Measurements from ENCODE around the gene HELLS. TPM values are rescaled to one million over a fixed set of nuclear protein-coding genes. Genes with fewer than 3 reads are reported as not detected.

HELLS gene
- total and polyA plus RNA-seq, 10 of the 15 experiments (the other 5 are each of a cell fraction or from before 2014, with no cell fraction given), result 33.9 to 159 (median 123) TPM

GRCh38 chr10:94521276-94522250 lies 24.0 kb upstream of the HELLS start:
- Histone ChIP-seq H4K20me1 (ENCODE audit: control insufficient read depth, insufficient read depth) (no peaks in the 10 kb centered on the region), H3K4me3 (no peak overlapping the region), H2AFZ (ENCODE audit: control insufficient read depth, low read depth, low read length) (no peak overlapping the region), H3K9ac (ENCODE audit: control insufficient read depth, insufficient read depth, low read length) (no peak overlapping the region), H3K4me2 (ENCODE audit: control insufficient read depth, insufficient read depth) (no peak overlapping the region), H3K36me3 (ENCODE audit: control insufficient read depth in 2 of 2, insufficient read depth in 2 of 2, low read length in 1 of 2) (no peaks in the 10 kb centered on the region), H3K4me1 (ENCODE audit: control insufficient read depth, insufficient read depth, low read length) (no peaks in the 10 kb centered on the region), H3K9me3 (replicated peaks; ENCODE audit: control insufficient read depth, insufficient read depth, low read length) (no peaks in the 10 kb centered on the region), H3K27me3 (replicated peaks in 1 of 2; ENCODE audit: control insufficient read depth in 2 of 2, insufficient read depth in 2 of 2, low read length in 1 of 2) (no peaks in the 10 kb centered on the region), H3K27ac (ENCODE audit: control insufficient read depth, insufficient read depth) (no peak overlapping the region), H3K79me2 (ENCODE audit: control insufficient read depth, insufficient read depth, low read length) (no peaks in the 10 kb centered on the region)
- intact Hi-C loops (cut with micrococcal nuclease; ENCODE audit: unreplicated experiment) (no loop called here), in situ Hi-C loops (cut with MboI) (no loop called here)
- ChIA-PET RAD21 (ENCODE audit: unreplicated experiment) (no interaction called here), POLR2A (interaction anchor here (0.6 kb wide), 5 partner anchors 37 to 773 kb away, joined by 3 to 8 read pairs (median 4); no protein-coding TSS in a partner anchor), CTCF (no interaction called here), SMC1A (ENCODE audit: uncharacterized antibody, unreplicated experiment) (no interaction called here)
- FAIRE-seq (no peak), ATAC-seq (no peak), DNase-seq (ENCODE audit: low read depth, low spot score) (no peak)
- 95% methylated on average over 5 of the region's 5 CpGs for WGBS (ENCODE audit: insufficient coverage, insufficient replicate concordance, low lambda C conversion rate, missing lambda C conversion rate)
- BruUV-seq (replicated peaks), result no TSS peak
- TF ChIP-seq PKNOX1 (IDR thresholded peaks at IDR 0.05) (no peak), ATF3 (IDR thresholded peaks at IDR 0.05; ENCODE audit: borderline replicate concordance, extremely low read depth, low read depth, low read length) (no peak), MTA2 (IDR thresholded peaks at IDR 0.05; ENCODE audit: low read depth) (no peak)

- in situ Hi-C loops (cut with MboI) (no loop called here), intact Hi-C loops (cut with micrococcal nuclease; ENCODE audit: unreplicated experiment) (no loop called here)
- CTCF ChIA-PET, result no interaction called here
- TF ChIP-seq USF1 (IDR thresholded peaks at IDR 0.05; ENCODE audit: borderline replicate concordance, extremely low read length, insufficient read depth, low read depth, low read length) (no peak), FOXK2 (IDR thresholded peaks at IDR 0.05) (no peak), ATF2 (IDR thresholded peaks at IDR 0.05; ENCODE audit: low read length) (no peak), ZNF622 (IDR thresholded peaks at IDR 0.05) (no peak), NFIC (IDR thresholded peaks at IDR 0.05; ENCODE audit: low read depth, low read length) (no peak), ZBTB33 (IDR thresholded peaks at IDR 0.05) (no peak), JUNB (IDR thresholded peaks at IDR 0.05) (no peak)
These were observed 21.4 kb upstream of the HELLS start for GRCh38 chr10:94524146-94524545.

More at GRCh38 chr10:94524146-94524545, 21.4 kb upstream of the HELLS start:
- H3K4me2 ChIP-seq (ENCODE audit: control insufficient read depth, insufficient read depth), result no peak overlapping the region
- no peaks in the 10 kb centered on the region for H3K4me1 ChIP-seq (ENCODE audit: control insufficient read depth, insufficient read depth, low read length)
- H3K27ac ChIP-seq (ENCODE audit: control insufficient read depth, insufficient read depth), result no peak overlapping the region
- 83% methylated on average over 7 of the region's 7 CpGs for WGBS (ENCODE audit: insufficient coverage, insufficient replicate concordance, low lambda C conversion rate, missing lambda C conversion rate)
- H2AFZ ChIP-seq (ENCODE audit: control insufficient read depth, low read depth, low read length), result no peak overlapping the region
- no peak overlapping the region for H3K9ac ChIP-seq (ENCODE audit: control insufficient read depth, insufficient read depth, low read length)
- H4K20me1 ChIP-seq (ENCODE audit: control insufficient read depth, insufficient read depth), result no peaks in the 10 kb centered on the region
- ChIA-PET POLR2A (interaction anchor here (1.3 kb wide), 1 partner anchor 21 kb away, joined by 4 read pairs; no protein-coding TSS in a partner anchor), SMC1A (ENCODE audit: uncharacterized antibody, unreplicated experiment) (no interaction called here), RAD21 (ENCODE audit: unreplicated experiment) (no interaction called here)
- no peaks in the 10 kb centered on the region for H3K79me2 ChIP-seq (ENCODE audit: control insufficient read depth, insufficient read depth, low read length)
- ATAC-seq (peak; percentile 15; the same call in 1 of the 3 replicates), FAIRE-seq (no peak), DNase-seq (ENCODE audit: low read depth, low spot score) (no peak)
- no peaks in the 10 kb centered on the region for H3K36me3 ChIP-seq (ENCODE audit: control insufficient read depth in 2 of 2, insufficient read depth in 2 of 2, low read length in 1 of 2)
- BruUV-seq (replicated peaks), result no TSS peak
- H3K4me3 ChIP-seq, result no peak overlapping the region
- no peaks in the 10 kb centered on the region for H3K27me3 ChIP-seq (replicated peaks in 1 of 2; ENCODE audit: control insufficient read depth in 2 of 2, insufficient read depth in 2 of 2, low read length in 1 of 2)
- no peaks in the 10 kb centered on the region for H3K9me3 ChIP-seq (replicated peaks; ENCODE audit: control insufficient read depth, insufficient read depth, low read length)

All from GM12878 (cell line).